ENCODE measurements around the gene USH1C.

- TF ChIP-seq, protein P1, sequence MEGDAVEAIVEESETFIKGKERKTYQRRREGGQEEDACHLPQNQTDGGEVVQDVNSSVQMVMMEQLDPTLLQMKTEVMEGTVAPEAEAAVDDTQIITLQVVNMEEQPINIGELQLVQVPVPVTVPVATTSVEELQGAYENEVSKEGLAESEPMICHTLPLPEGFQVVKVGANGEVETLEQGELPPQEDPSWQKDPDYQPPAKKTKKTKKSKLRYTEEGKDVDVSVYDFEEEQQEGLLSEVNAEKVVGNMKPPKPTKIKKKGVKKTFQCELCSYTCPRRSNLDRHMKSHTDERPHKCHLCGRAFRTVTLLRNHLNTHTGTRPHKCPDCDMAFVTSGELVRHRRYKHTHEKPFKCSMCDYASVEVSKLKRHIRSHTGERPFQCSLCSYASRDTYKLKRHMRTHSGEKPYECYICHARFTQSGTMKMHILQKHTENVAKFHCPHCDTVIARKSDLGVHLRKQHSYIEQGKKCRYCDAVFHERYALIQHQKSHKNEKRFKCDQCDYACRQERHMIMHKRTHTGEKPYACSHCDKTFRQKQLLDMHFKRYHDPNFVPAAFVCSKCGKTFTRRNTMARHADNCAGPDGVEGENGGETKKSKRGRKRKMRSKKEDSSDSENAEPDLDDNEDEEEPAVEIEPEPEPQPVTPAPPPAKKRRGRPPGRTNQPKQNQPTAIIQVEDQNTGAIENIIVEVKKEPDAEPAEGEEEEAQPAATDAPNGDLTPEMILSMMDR (IDR thresholded peaks at IDR 0.05): no peak
- no peak for TF ChIP-seq POLR2A (IDR thresholded peaks at IDR 0.05)
Measured at GRCh38 chr11:17486646-17487045, 57.6 kb downstream of the USH1C start.
